ENCODE data around the gene WDR20. TPM values are rescaled to one million over a fixed set of nuclear protein-coding genes. Genes with fewer than 3 reads are reported as not detected.

Gene WDR20
- total RNA-seq, 6 donors from 2014 or later: 16.3 to 28.8 (median 20.6) TPM

DNA sequence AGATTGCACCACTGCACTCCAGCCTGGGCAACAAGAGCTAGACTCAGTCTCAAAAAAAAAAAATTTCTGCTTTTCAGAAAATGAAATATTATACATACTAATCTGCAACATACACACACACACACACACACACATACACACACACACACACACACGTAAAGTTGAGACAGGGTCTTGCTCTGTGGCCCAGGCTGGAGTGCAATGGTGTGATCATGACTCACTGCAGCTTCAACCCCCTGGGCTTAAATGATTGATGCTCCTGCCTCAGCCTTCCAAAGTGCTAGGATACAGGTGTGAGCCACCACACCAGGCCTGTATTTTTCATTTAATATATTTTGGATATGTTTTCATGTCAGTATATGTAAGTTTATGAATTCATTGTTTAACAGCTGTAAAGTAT, 18.8 kb upstream of the WDR20 start:
- TF ChIP-seq POLR2A (IDR thresholded peaks at IDR 0.05) (no peak), POLR2AphosphoS5 (IDR thresholded peaks at IDR 0.05) (no peak), EP300 (IDR thresholded peaks at IDR 0.05) (no peak)
- TF ChIP-seq, protein P1, sequence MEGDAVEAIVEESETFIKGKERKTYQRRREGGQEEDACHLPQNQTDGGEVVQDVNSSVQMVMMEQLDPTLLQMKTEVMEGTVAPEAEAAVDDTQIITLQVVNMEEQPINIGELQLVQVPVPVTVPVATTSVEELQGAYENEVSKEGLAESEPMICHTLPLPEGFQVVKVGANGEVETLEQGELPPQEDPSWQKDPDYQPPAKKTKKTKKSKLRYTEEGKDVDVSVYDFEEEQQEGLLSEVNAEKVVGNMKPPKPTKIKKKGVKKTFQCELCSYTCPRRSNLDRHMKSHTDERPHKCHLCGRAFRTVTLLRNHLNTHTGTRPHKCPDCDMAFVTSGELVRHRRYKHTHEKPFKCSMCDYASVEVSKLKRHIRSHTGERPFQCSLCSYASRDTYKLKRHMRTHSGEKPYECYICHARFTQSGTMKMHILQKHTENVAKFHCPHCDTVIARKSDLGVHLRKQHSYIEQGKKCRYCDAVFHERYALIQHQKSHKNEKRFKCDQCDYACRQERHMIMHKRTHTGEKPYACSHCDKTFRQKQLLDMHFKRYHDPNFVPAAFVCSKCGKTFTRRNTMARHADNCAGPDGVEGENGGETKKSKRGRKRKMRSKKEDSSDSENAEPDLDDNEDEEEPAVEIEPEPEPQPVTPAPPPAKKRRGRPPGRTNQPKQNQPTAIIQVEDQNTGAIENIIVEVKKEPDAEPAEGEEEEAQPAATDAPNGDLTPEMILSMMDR (IDR thresholded peaks at IDR 0.05): no peak
- ATAC-seq (ENCODE audit: low FRiP score in 2 of 2): no peak
- H3K36me3 ChIP-seq: no peaks in the 10 kb centered on the region
- H3K27me3 ChIP-seq: no peaks in the 10 kb centered on the region
- no peak overlapping the region for H3K27ac ChIP-seq
- WGBS, 2 donors: 82 to 84% methylated on average over 1 of the region's 1 CpG
- no peaks in the 10 kb centered on the region for H3K4me1 ChIP-seq
- H3K9me3 ChIP-seq: no peaks in the 10 kb centered on the region
- no peak for DNase-seq
- no peak overlapping the region for H3K4me3 ChIP-seq

GRCh38 chr14:102121567-102121966, 18.1 kb upstream of the WDR20 start:
- no peaks in the 10 kb centered on the region for H3K27me3 ChIP-seq
- TF ChIP-seq POLR2AphosphoS5 (IDR thresholded peaks at IDR 0.05): no peak
- TF ChIP-seq POLR2A (IDR thresholded peaks at IDR 0.05): no peak
- no peak for TF ChIP-seq EP300 (IDR thresholded peaks at IDR 0.05)
- TF ChIP-seq, protein P1 (IDR thresholded peaks at IDR 0.05): no peak
- no peaks in the 10 kb centered on the region for H3K4me1 ChIP-seq
- H3K27ac ChIP-seq: no peak overlapping the region
- H3K9me3 ChIP-seq: no peaks in the 10 kb centered on the region
- no peak for DNase-seq
- no peaks in the 10 kb centered on the region for H3K36me3 ChIP-seq
- WGBS, 2 donors: 90 to 93% methylated on average over 1 of the region's 1 CpG
- ATAC-seq (ENCODE audit: low FRiP score in 2 of 2): no peak
- no peak overlapping the region for H3K4me3 ChIP-seq

GRCh38 chr14:102124419-102124818, 15.3 kb upstream of the WDR20 start:
- TF ChIP-seq, protein P1 (IDR thresholded peaks at IDR 0.05): no peak
- no peak for TF ChIP-seq POLR2AphosphoS5 (IDR thresholded peaks at IDR 0.05)
- TF ChIP-seq EP300 (IDR thresholded peaks at IDR 0.05): no peak
- no peak for TF ChIP-seq POLR2A (IDR thresholded peaks at IDR 0.05)
- H3K4me3 ChIP-seq: no peak overlapping the region
- no peaks in the 10 kb centered on the region for H3K4me1 ChIP-seq
- no peaks in the 10 kb centered on the region for H3K9me3 ChIP-seq
- no peak for ATAC-seq (ENCODE audit: low FRiP score in 2 of 2)
- H3K27ac ChIP-seq: no peak overlapping the region
- H3K27me3 ChIP-seq: no peaks in the 10 kb centered on the region
- H3K36me3 ChIP-seq: no peaks in the 10 kb centered on the region
- no peak for DNase-seq

- H3K4me1 ChIP-seq: no peaks in the 10 kb centered on the region
- DNase-seq: no peak
- no peaks in the 10 kb centered on the region for H3K27me3 ChIP-seq
- TF ChIP-seq POLR2A (IDR thresholded peaks at IDR 0.05): no peak
- TF ChIP-seq EP300 (IDR thresholded peaks at IDR 0.05): no peak
- TF ChIP-seq POLR2AphosphoS5 (IDR thresholded peaks at IDR 0.05): no peak
- TF ChIP-seq, protein P1 (IDR thresholded peaks at IDR 0.05): no peak
- ATAC-seq (ENCODE audit: low FRiP score in 2 of 2): no peak
- 75 to 76% methylated on average over 5 of the region's 5 CpGs for WGBS, 2 donors
- H3K4me3 ChIP-seq: no peak overlapping the region
- no peaks in the 10 kb centered on the region for H3K9me3 ChIP-seq
- no peak overlapping the region for H3K27ac ChIP-seq
- H3K36me3 ChIP-seq: no peaks in the 10 kb centered on the region
Measured at GRCh38 chr14:102125546-102125945, 14.2 kb upstream of the WDR20 start.

GRCh38 chr14:102126807-102127455, 12.8 kb upstream of the WDR20 start:
- 90 to 93% methylated on average over 5 of the region's 5 CpGs for WGBS, 2 donors
- TF ChIP-seq, protein P1 (IDR thresholded peaks at IDR 0.05): no peak
- no peak for TF ChIP-seq POLR2AphosphoS5 (IDR thresholded peaks at IDR 0.05)
- TF ChIP-seq POLR2A (IDR thresholded peaks at IDR 0.05): no peak
- TF ChIP-seq EP300 (IDR thresholded peaks at IDR 0.05): no peak
- no peak for ATAC-seq (ENCODE audit: low FRiP score in 2 of 2)
- Histone ChIP-seq H3K27me3 (no peaks in the 10 kb centered on the region), H3K4me1 (no peaks in the 10 kb centered on the region), H3K4me3 (no peak overlapping the region), H3K36me3 (peaks cover 0 to 5% (median 0%) of the 10 kb centered on the region in 4 donors), H3K27ac (no peak overlapping the region), H3K9me3 (no peaks in the 10 kb centered on the region)
- DNase-seq: no peak
